ENCODE results near the gene PRXL2B. TPM values are rescaled to one million over a fixed set of nuclear protein-coding genes. Genes with fewer than 3 reads are reported as not detected.

The PRXL2B gene
- total and polyA plus RNA-seq, 4 donors, result 4.6 to 10.2 (median 8.1) TPM

GRCh38 chr1:2633366-2633935, 46.9 kb downstream of the PRXL2B start:
- no peak for DNase-seq (ENCODE audit: low spot score)
- WGBS, result 87% methylated on average over 12 of the region's 12 CpGs
- H3K9me3 ChIP-seq (ENCODE audit: control insufficient read depth in 4 of 4, low read length in 3 of 4), result peaks cover 0 to 15% (median 8%) of the 10 kb centered on the region in 4 donors
- H3K4me1 ChIP-seq (ENCODE audit: control insufficient read depth in 4 of 4, insufficient read depth in 4 of 4, low read length in 3 of 4), result no peaks in the 10 kb centered on the region
- H3K4me3 ChIP-seq (ENCODE audit: low read depth in 1 of 3, low read length in 3 of 3), result no peak overlapping the region
- H3K9ac ChIP-seq (ENCODE audit: low read depth in 1 of 2, low read length in 2 of 2), result no peak overlapping the region
- no peaks in the 10 kb centered on the region for H3K36me3 ChIP-seq (ENCODE audit: control insufficient read depth in 4 of 4, insufficient read depth in 3 of 4, low read depth in 1 of 4, low read length in 3 of 4)
- peaks cover 0 to 1% (median 0%) of the 10 kb centered on the region in 4 donors for H3K27me3 ChIP-seq (ENCODE audit: control insufficient read depth in 4 of 4, insufficient read depth in 4 of 4, low read length in 3 of 4)
- H3K27ac ChIP-seq (ENCODE audit: low read depth in 1 of 2, low read length in 2 of 2), result no peak overlapping the region
- TF ChIP-seq FOXA2 (IDR thresholded peaks at IDR 0.05), result no peak
- TF ChIP-seq FOXA1 (IDR thresholded peaks at IDR 0.05), result no peak

- 72% methylated on average over 8 of the region's 8 CpGs for WGBS
- TF ChIP-seq, protein P1, sequence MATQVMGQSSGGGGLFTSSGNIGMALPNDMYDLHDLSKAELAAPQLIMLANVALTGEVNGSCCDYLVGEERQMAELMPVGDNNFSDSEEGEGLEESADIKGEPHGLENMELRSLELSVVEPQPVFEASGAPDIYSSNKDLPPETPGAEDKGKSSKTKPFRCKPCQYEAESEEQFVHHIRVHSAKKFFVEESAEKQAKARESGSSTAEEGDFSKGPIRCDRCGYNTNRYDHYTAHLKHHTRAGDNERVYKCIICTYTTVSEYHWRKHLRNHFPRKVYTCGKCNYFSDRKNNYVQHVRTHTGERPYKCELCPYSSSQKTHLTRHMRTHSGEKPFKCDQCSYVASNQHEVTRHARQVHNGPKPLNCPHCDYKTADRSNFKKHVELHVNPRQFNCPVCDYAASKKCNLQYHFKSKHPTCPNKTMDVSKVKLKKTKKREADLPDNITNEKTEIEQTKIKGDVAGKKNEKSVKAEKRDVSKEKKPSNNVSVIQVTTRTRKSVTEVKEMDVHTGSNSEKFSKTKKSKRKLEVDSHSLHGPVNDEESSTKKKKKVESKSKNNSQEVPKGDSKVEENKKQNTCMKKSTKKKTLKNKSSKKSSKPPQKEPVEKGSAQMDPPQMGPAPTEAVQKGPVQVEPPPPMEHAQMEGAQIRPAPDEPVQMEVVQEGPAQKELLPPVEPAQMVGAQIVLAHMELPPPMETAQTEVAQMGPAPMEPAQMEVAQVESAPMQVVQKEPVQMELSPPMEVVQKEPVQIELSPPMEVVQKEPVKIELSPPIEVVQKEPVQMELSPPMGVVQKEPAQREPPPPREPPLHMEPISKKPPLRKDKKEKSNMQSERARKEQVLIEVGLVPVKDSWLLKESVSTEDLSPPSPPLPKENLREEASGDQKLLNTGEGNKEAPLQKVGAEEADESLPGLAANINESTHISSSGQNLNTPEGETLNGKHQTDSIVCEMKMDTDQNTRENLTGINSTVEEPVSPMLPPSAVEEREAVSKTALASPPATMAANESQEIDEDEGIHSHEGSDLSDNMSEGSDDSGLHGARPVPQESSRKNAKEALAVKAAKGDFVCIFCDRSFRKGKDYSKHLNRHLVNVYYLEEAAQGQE (IDR thresholded peaks at IDR 0.05), result no peak
- TF ChIP-seq EGR1 (IDR thresholded peaks at IDR 0.05; ENCODE audit: low read depth in 2 of 2), result no peak
- TF ChIP-seq GABPA (IDR thresholded peaks at IDR 0.05 in 1 of 2, conservative IDR thresholded peaks at IDR 0.05 in 1 of 2), result no peak
- no peak for TF ChIP-seq MAX (IDR thresholded peaks at IDR 0.05)
- TF ChIP-seq, protein P2, sequence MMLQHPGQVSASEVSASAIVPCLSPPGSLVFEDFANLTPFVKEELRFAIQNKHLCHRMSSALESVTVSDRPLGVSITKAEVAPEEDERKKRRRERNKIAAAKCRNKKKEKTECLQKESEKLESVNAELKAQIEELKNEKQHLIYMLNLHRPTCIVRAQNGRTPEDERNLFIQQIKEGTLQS (IDR thresholded peaks at IDR 0.05), result no peak
- Histone ChIP-seq H3K9me3 (ENCODE audit: control insufficient read depth in 4 of 4, low read length in 3 of 4) (peaks cover 0 to 15% (median 8%) of the 10 kb centered on the region in 4 donors), H3K9ac (ENCODE audit: low read depth in 1 of 2, low read length in 2 of 2) (no peak overlapping the region), H3K4me3 (ENCODE audit: low read depth in 1 of 3, low read length in 3 of 3) (no peak overlapping the region), H3K27ac (ENCODE audit: low read depth in 1 of 2, low read length in 2 of 2) (no peak overlapping the region), H3K36me3 (ENCODE audit: control insufficient read depth in 4 of 4, insufficient read depth in 3 of 4, low read depth in 1 of 4, low read length in 3 of 4) (no peaks in the 10 kb centered on the region), H3K27me3 (ENCODE audit: control insufficient read depth in 4 of 4, insufficient read depth in 4 of 4, low read length in 3 of 4) (no peaks in the 10 kb centered on the region), H3K4me1 (ENCODE audit: control insufficient read depth in 4 of 4, insufficient read depth in 4 of 4, low read length in 3 of 4) (no peaks in the 10 kb centered on the region)
- DNase-seq (ENCODE audit: low spot score), result no peak
Observed at GRCh38 chr1:2633936-2634491, 47.4 kb downstream of the PRXL2B start.

DNA sequence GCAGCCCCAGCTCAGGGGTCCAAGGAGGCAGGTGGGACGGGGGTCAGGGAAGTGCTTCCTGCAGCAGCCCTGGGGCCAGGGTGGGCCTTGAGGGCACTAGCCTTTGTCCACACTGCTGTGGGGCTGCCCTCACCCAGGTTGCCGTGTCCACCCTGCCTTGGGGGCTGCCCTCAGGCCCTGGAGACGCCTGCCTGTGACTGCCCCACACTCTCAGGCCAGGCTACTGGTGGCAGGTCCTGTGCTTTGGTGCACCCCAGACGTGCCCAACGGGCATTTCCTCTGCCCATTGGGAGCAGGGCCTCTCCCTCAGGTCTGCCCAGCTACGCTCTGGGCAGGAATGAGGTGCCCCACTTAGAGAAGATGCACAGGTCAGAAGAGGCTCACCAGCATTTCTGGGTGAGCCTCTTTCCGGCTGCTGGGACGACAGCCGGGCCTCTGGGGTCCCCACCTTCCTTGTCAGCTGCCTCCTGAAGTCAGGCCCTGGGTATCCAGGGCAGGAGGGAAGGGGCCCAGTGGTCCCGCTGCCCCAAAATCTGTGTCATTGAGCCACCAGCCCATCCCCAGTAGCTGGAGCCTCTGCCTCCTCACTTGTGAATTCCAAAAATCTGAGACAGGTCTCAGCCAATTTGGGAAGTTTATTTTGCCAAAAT, 48.9 kb downstream of the PRXL2B start:
- Histone ChIP-seq H3K36me3 (ENCODE audit: control insufficient read depth in 4 of 4, insufficient read depth in 3 of 4, low read depth in 1 of 4, low read length in 3 of 4) (no peaks in the 10 kb centered on the region), H3K9ac (ENCODE audit: low read depth in 1 of 2, low read length in 2 of 2) (no peak overlapping the region), H3K4me3 (ENCODE audit: low read depth in 1 of 3, low read length in 3 of 3) (no peak overlapping the region), H3K9me3 (ENCODE audit: control insufficient read depth in 4 of 4, low read length in 3 of 4) (peaks cover 0 to 15% (median 8%) of the 10 kb centered on the region in 4 donors), H3K4me1 (ENCODE audit: control insufficient read depth in 4 of 4, insufficient read depth in 4 of 4, low read length in 3 of 4) (no peaks in the 10 kb centered on the region), H3K27me3 (ENCODE audit: control insufficient read depth in 4 of 4, insufficient read depth in 4 of 4, low read length in 3 of 4) (no peaks in the 10 kb centered on the region), H3K27ac (ENCODE audit: low read depth in 1 of 2, low read length in 2 of 2) (no peak overlapping the region)
- 85% methylated on average over 10 of the region's 10 CpGs for WGBS
- no peak for DNase-seq (ENCODE audit: low spot score)
- no peak for TF ChIP-seq GABPA (IDR thresholded peaks at IDR 0.05 in 1 of 2, conservative IDR thresholded peaks at IDR 0.05 in 1 of 2)
- no peak for TF ChIP-seq MAX (IDR thresholded peaks at IDR 0.05)
- TF ChIP-seq TAF1 (conservative IDR thresholded peaks at IDR 0.05), result no peak
- no peak for TF ChIP-seq YY1 (IDR thresholded peaks at IDR 0.05)
- TF ChIP-seq FOXA2 (IDR thresholded peaks at IDR 0.05), result no peak
- no peak for TF ChIP-seq ZBTB33 (IDR thresholded peaks at IDR 0.05)
- TF ChIP-seq, protein P2 (IDR thresholded peaks at IDR 0.05), result no peak
- TF ChIP-seq NR2F2 (IDR thresholded peaks at IDR 0.05), result no peak
- TF ChIP-seq SP1 (IDR thresholded peaks at IDR 0.05), result no peak
- TF ChIP-seq HNF4A (conservative IDR thresholded peaks at IDR 0.05), result no peak
- TF ChIP-seq EGR1 (IDR thresholded peaks at IDR 0.05; ENCODE audit: low read depth in 2 of 2), result no peak
- TF ChIP-seq JUND (IDR thresholded peaks at IDR 0.05), result no peak
- TF ChIP-seq, protein P1 (IDR thresholded peaks at IDR 0.05), result no peak
- no peak for TF ChIP-seq FOXA1 (IDR thresholded peaks at IDR 0.05)
- TF ChIP-seq HNF4G (IDR thresholded peaks at IDR 0.05), result no peak
